Measurements from ENCODE around the gene RBP3.
A peak's percentile ranks its signal among the peaks of the same experiment; 100 is the strongest.

RBP3 gene

DNA sequence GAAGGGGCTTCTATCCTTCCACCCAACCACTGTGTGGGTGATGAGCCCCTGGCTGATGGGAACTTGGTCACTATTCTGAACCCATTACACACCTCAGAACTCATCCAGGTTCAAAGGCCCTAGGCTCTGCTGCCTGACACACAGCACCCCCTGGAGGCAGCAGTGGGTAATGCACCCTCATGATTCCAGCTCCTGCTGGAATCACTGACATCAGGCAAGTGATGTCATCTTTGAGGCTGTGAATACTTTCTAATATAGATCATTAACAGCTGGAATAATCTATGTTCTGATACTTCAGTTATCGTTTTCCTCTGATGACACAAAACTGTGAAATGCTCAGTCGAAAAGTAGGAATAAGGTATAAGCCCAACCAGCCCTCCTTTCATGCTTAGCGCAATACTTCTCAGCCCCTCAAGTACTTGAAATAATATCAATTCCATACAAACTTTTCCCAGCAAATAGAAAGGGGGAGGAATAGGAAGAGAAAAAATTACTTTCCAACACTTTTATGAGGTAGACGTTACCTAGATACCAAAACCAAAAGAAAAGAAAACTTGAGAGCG is 7.5 kb upstream of the RBP3 start:
- Histone ChIP-seq H3K27me3 (ENCODE audit: insufficient read depth, poor library complexity, severe bottlenecking) (peaks cover 6% of the 10 kb centered on the region), H3K4me3 (replicated peaks; ENCODE audit: insufficient read depth, low read length) (no peak overlapping the region), H3K27ac (replicated peaks) (no peak overlapping the region)
- peak; percentile 44 to 49 for DNase-seq (ENCODE audit: low read depth in 1 of 2, low spot score in 1 of 2)
- TF ChIP-seq POLR2AphosphoS5 (IDR thresholded peaks at IDR 0.05; ENCODE audit: low read depth) = no peak
- TF ChIP-seq, protein P1, sequence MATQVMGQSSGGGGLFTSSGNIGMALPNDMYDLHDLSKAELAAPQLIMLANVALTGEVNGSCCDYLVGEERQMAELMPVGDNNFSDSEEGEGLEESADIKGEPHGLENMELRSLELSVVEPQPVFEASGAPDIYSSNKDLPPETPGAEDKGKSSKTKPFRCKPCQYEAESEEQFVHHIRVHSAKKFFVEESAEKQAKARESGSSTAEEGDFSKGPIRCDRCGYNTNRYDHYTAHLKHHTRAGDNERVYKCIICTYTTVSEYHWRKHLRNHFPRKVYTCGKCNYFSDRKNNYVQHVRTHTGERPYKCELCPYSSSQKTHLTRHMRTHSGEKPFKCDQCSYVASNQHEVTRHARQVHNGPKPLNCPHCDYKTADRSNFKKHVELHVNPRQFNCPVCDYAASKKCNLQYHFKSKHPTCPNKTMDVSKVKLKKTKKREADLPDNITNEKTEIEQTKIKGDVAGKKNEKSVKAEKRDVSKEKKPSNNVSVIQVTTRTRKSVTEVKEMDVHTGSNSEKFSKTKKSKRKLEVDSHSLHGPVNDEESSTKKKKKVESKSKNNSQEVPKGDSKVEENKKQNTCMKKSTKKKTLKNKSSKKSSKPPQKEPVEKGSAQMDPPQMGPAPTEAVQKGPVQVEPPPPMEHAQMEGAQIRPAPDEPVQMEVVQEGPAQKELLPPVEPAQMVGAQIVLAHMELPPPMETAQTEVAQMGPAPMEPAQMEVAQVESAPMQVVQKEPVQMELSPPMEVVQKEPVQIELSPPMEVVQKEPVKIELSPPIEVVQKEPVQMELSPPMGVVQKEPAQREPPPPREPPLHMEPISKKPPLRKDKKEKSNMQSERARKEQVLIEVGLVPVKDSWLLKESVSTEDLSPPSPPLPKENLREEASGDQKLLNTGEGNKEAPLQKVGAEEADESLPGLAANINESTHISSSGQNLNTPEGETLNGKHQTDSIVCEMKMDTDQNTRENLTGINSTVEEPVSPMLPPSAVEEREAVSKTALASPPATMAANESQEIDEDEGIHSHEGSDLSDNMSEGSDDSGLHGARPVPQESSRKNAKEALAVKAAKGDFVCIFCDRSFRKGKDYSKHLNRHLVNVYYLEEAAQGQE (IDR thresholded peaks at IDR 0.05; ENCODE audit: insufficient replicate concordance, low read depth) = no peak
- TF ChIP-seq SPI1 (IDR thresholded peaks at IDR 0.05; ENCODE audit: borderline replicate concordance, low read depth) = no peak
- TF ChIP-seq, protein P2, sequence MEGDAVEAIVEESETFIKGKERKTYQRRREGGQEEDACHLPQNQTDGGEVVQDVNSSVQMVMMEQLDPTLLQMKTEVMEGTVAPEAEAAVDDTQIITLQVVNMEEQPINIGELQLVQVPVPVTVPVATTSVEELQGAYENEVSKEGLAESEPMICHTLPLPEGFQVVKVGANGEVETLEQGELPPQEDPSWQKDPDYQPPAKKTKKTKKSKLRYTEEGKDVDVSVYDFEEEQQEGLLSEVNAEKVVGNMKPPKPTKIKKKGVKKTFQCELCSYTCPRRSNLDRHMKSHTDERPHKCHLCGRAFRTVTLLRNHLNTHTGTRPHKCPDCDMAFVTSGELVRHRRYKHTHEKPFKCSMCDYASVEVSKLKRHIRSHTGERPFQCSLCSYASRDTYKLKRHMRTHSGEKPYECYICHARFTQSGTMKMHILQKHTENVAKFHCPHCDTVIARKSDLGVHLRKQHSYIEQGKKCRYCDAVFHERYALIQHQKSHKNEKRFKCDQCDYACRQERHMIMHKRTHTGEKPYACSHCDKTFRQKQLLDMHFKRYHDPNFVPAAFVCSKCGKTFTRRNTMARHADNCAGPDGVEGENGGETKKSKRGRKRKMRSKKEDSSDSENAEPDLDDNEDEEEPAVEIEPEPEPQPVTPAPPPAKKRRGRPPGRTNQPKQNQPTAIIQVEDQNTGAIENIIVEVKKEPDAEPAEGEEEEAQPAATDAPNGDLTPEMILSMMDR (IDR thresholded peaks at IDR 0.05; ENCODE audit: insufficient read depth, low read length) = peak; percentile 92
- TF ChIP-seq GABPA (IDR thresholded peaks at IDR 0.05; ENCODE audit: low read depth) = no peak

DNA sequence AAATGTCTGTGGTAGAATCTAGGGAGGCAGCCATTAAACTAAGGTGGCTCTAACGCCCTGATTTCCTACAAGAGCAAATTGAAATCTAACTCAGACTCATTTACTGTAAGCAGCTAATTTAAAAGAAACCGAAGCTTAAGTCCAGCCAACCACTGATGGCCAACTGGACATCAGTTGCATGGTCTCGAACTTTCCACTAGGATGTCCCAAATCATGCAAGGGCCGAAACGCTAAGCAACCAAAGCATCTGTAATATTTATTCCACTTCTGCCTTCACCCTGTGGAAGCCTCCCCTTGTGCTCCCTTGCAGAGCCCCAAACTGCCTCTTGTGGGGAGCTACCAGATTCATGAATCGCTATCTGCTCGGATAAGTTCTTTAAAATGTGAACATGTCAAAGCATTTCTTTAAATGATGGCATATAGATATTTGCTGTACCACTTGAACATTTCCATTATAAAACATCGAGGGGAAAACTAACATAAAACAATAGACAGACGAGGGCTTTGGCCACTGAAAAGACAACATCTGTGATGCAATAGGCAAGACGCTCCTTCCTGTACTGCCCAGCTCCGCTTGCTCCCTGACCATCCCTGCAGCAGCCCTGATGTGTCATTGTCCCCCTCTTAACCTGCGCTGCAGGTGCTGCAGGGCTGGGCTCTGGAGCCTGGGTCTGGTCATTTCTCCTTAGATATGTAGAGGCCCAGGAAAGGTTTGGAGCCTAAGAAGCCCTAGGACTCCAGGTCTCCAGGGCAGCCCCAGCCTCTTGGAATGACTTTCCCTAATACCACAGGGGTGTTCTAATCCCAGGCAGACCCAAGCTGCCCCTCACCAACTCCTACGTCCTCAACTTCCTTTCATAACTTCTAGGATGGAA is 2.9 kb upstream of the RBP3 start:
- peaks cover 6% of the 10 kb centered on the region for H3K27me3 ChIP-seq (ENCODE audit: insufficient read depth, poor library complexity, severe bottlenecking)
- TF ChIP-seq POLR2AphosphoS5 (IDR thresholded peaks at IDR 0.05; ENCODE audit: low read depth) = no peak
- TF ChIP-seq GABPA (IDR thresholded peaks at IDR 0.05; ENCODE audit: low read depth) = no peak
- TF ChIP-seq, protein P1 (IDR thresholded peaks at IDR 0.05; ENCODE audit: insufficient replicate concordance, low read depth) = no peak
- TF ChIP-seq, protein P2 (IDR thresholded peaks at IDR 0.05; ENCODE audit: insufficient read depth, low read length) = no peak
- no peak for TF ChIP-seq SPI1 (IDR thresholded peaks at IDR 0.05; ENCODE audit: borderline replicate concordance, low read depth)

DNA sequence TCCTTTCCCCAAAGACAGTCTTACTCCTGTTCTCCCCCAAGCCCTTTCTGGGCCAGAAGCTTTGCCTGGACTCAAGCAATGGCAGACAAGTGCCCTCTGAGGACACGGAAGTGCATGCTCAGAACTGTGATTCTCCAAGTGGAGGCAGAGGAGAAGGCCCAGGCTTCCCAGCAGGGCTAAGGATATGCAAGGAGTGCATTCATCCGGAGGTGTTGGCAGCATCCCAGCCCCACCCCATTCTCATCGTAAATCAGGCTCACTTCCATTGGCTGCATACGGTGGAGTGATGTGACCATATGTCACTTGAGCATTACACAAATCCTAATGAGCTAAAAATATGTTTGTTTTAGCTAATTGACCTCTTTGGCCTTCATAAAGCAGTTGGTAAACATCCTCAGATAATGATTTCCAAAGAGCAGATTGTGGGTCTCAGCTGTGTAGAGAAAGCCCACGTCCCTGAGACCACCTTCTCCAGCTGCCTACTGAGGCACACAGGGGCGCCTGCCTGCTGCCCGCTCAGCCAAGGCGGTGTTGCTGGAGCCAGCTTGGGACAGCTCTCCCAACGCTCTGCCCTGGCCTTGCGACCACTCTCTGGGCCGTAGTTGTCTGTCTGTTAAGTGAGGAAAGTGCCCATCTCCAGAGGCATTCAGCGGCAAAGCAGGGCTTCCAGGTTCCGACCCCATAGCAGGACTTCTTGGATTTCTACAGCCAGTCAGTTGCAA is 1.4 kb upstream of the RBP3 start:
- DNase-seq (ENCODE audit: low read depth in 1 of 2, low spot score in 1 of 2) = no peak
- TF ChIP-seq POLR2AphosphoS5 (IDR thresholded peaks at IDR 0.05; ENCODE audit: low read depth) = no peak

More for the DNA sequence above, 2.9 kb upstream of the RBP3 start:
- H3K27ac ChIP-seq (replicated peaks) = no peak overlapping the region
- H3K4me3 ChIP-seq (replicated peaks; ENCODE audit: insufficient read depth, low read length) = no peak overlapping the region
- DNase-seq (ENCODE audit: low read depth in 1 of 2, low spot score in 1 of 2) = no peak

DNA sequence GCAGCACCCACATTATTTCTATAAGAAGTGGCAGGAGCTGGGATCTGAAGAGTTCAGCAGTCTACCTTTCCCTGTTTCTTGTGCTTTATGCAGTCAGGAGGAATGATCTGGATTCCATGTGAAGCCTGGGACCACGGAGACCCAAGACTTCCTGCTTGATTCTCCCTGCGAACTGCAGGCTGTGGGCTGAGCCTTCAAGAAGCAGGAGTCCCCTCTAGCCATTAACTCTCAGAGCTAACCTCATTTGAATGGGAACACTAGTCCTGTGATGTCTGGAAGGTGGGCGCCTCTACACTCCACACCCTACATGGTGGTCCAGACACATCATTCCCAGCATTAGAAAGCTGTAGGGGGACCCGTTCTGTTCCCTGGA is 874 bp upstream of the RBP3 start:
- no peak for DNase-seq (ENCODE audit: low read depth in 1 of 2, low spot score in 1 of 2)
- H3K27ac ChIP-seq (replicated peaks) = no peak overlapping the region
- no peak overlapping the region for H3K4me3 ChIP-seq (replicated peaks; ENCODE audit: insufficient read depth, low read length)
- H3K27me3 ChIP-seq (ENCODE audit: insufficient read depth, poor library complexity, severe bottlenecking) = peaks cover 6% of the 10 kb centered on the region
- TF ChIP-seq SPI1 (IDR thresholded peaks at IDR 0.05; ENCODE audit: borderline replicate concordance, low read depth) (no peak), GABPA (IDR thresholded peaks at IDR 0.05; ENCODE audit: low read depth) (no peak), POLR2AphosphoS5 (IDR thresholded peaks at IDR 0.05; ENCODE audit: low read depth) (no peak)
- TF ChIP-seq, protein P2 (IDR thresholded peaks at IDR 0.05; ENCODE audit: insufficient read depth, low read length) = no peak
- TF ChIP-seq, protein P1 (IDR thresholded peaks at IDR 0.05; ENCODE audit: insufficient replicate concordance, low read depth) = no peak

More for the DNA sequence above, 1.4 kb upstream of the RBP3 start:
- H3K4me3 ChIP-seq (replicated peaks; ENCODE audit: insufficient read depth, low read length) = no peak overlapping the region
- H3K27me3 ChIP-seq (ENCODE audit: insufficient read depth, poor library complexity, severe bottlenecking) = peaks cover 6% of the 10 kb centered on the region
- H3K27ac ChIP-seq (replicated peaks) = no peak overlapping the region
